Measurements from ENCODE around the gene ERN2. TPM values are rescaled to one million over a fixed set of nuclear protein-coding genes. Genes with fewer than 3 reads are reported as not detected.
"Not testable (repeated sequence)": the region's sequence is repeated elsewhere in the genome, so short reads cannot be mapped to it uniquely, and the experiment has no call there.

The ERN2 gene
- total and polyA plus RNA-seq, 2 donors from 2014 or later = not detected

DNA sequence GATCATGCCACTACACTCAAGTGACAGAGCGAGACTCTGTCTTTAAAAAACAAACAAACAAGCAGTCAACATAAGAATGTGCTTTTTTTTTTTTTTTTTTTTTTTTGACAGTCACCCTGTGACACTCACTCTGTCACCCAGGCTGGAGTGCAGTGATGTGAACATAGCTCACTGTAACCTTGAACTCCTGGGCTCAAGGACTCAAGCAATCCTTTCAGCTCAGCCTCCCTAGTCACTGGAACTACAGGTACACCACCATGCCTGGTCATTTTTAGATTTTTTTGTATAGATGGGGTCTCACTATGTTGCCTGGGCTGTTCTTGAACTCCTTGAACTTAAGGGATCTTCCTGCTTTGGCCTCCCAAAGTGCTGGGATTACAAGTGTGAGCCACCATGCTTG, 26.5 kb upstream of the ERN2 start:
- Histone ChIP-seq H3K9ac (ENCODE audit: low read length in 3 of 3) (no peak overlapping the region), H3K4me3 (ENCODE audit: low read length in 3 of 3) (no peak overlapping the region), H3K27me3 (ENCODE audit: control insufficient read depth, insufficient read depth, low read length) (no peaks in the 10 kb centered on the region), H3K4me1 (ENCODE audit: control insufficient read depth in 2 of 3, insufficient read depth in 2 of 3, low read depth in 1 of 3, low read length in 3 of 3) (no peaks in the 10 kb centered on the region), H3K27ac (ENCODE audit: low read depth in 2 of 2, low read length in 2 of 2) (no peak overlapping the region), H3K36me3 (ENCODE audit: control insufficient read depth in 2 of 3, insufficient read depth in 3 of 3, low read length in 3 of 3) (no peaks in the 10 kb centered on the region), H3K9me3 (ENCODE audit: control insufficient read depth in 2 of 3, insufficient read depth in 1 of 3, low read length in 3 of 3) (no peaks in the 10 kb centered on the region)
- DNase-seq (no peak), FAIRE-seq (no peak)
- TF ChIP-seq, protein P1, sequence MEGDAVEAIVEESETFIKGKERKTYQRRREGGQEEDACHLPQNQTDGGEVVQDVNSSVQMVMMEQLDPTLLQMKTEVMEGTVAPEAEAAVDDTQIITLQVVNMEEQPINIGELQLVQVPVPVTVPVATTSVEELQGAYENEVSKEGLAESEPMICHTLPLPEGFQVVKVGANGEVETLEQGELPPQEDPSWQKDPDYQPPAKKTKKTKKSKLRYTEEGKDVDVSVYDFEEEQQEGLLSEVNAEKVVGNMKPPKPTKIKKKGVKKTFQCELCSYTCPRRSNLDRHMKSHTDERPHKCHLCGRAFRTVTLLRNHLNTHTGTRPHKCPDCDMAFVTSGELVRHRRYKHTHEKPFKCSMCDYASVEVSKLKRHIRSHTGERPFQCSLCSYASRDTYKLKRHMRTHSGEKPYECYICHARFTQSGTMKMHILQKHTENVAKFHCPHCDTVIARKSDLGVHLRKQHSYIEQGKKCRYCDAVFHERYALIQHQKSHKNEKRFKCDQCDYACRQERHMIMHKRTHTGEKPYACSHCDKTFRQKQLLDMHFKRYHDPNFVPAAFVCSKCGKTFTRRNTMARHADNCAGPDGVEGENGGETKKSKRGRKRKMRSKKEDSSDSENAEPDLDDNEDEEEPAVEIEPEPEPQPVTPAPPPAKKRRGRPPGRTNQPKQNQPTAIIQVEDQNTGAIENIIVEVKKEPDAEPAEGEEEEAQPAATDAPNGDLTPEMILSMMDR (IDR thresholded peaks at IDR 0.05; ENCODE audit: borderline replicate concordance, extremely low read depth, insufficient read depth) = no peak
- intact Hi-C loops (cut with DNase I) = no loop called here

GRCh38 chr16:23737423-23738028, 24.5 kb upstream of the ERN2 start:
- H3K36me3 ChIP-seq (ENCODE audit: control insufficient read depth in 2 of 3, insufficient read depth in 3 of 3, low read length in 3 of 3); DNase-seq; H3K27ac ChIP-seq (ENCODE audit: low read depth in 2 of 2, low read length in 2 of 2); H3K27me3 ChIP-seq (ENCODE audit: control insufficient read depth, insufficient read depth, low read length); FAIRE-seq; H3K4me3 ChIP-seq (ENCODE audit: low read length in 3 of 3); H3K9me3 ChIP-seq (ENCODE audit: control insufficient read depth in 2 of 3, insufficient read depth in 1 of 3, low read length in 3 of 3); intact Hi-C loops (cut with DNase I); H3K4me1 ChIP-seq (ENCODE audit: control insufficient read depth in 2 of 3, insufficient read depth in 2 of 3, low read depth in 1 of 3, low read length in 3 of 3); H3K9ac ChIP-seq (ENCODE audit: low read length in 3 of 3): not testable (repeated sequence)

DNA sequence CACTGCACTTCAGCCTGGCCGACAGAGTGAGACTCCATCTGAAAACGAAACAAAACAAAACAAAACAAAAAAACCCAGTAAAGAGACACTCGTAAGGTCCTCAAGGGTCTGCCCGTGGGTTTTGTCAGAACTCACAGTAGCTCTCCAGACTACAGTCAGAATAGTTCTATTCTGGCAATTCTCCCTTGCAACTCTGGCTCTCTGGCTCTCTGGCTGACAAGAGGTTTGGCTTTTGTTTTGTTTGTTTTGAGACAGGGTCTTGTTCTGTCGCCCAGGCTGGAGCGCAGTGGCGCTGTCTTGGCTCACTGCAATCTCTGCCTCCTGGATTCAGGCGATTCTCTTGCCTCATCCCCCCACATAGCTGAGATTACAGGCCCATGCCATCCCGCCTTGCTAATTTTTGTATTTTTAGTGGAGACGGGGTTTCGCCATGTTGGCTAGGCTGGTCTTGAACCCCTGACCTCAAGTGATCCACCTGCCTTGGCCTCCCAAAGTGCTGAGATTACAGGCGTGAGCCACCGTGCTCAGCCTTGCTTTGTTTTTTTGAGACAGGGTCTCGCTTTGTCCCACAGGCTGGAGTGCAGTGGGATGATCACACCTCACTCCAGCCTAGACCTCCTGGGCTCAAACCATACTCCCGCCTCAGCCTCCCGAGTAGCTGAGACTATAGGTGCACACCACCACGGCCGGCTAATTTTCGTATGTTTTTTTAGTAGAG, 21.3 kb upstream of the ERN2 start:
- Histone ChIP-seq H3K27ac (ENCODE audit: low read depth in 2 of 2, low read length in 2 of 2) (no peak overlapping the region), H3K36me3 (ENCODE audit: control insufficient read depth in 2 of 3, insufficient read depth in 3 of 3, low read length in 3 of 3) (no peaks in the 10 kb centered on the region), H3K9ac (ENCODE audit: low read length in 3 of 3) (no peak overlapping the region), H3K4me3 (ENCODE audit: low read length in 3 of 3) (no peak overlapping the region), H3K27me3 (ENCODE audit: control insufficient read depth, insufficient read depth, low read length) (no peaks in the 10 kb centered on the region), H3K9me3 (ENCODE audit: control insufficient read depth in 2 of 3, insufficient read depth in 1 of 3, low read length in 3 of 3) (no peaks in the 10 kb centered on the region), H3K4me1 (ENCODE audit: control insufficient read depth in 2 of 3, insufficient read depth in 2 of 3, low read depth in 1 of 3, low read length in 3 of 3) (no peaks in the 10 kb centered on the region)
- no peak for DNase-seq
- FAIRE-seq = no peak
- intact Hi-C loops (cut with DNase I) = no loop called here
- TF ChIP-seq, protein P1 (IDR thresholded peaks at IDR 0.05; ENCODE audit: borderline replicate concordance, extremely low read depth, insufficient read depth) = no peak

DNA sequence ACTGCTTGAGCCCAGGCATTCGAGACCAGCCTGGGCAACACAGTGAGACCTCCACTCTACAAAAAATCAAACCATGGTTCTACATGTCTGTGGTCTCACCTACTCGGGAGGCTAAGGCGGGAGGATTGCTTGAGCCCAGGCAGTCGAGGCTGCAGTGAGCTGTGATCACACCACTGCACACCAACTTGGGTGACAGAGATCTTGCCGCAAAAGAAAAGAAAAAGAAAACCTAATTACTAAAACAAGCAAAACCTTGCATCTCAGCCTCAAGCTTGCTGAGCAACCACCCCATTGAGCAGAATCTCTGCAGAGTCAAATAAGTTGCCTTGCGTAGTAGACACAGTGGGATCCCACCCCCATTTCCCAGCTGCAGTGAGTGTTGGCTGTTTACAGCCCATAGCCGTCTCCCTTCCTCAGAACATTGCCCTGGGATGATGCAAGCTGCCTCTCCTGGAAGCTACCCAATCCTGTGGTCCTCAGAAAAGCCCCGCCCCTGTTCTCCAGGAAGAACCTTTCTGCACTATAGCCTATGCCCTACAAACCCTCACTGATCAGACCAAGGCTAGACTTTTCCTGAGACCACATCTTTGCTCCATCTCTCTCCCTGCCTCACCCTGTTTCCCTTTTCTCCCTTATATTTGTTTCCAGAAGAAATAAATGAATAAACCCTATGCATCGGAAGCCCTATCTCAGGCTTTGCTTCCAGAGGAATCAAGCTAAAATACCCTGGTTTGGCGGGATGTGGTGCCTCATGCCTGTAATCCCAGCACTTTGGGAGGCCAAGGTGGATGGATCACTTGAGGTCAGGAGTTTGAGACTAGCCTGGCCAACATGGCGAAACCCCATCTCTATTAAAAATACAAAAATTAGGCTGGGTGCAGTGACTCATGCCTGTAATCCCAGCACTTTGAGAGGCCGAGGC, 16.7 kb upstream of the ERN2 start:
- TF ChIP-seq, protein P1 (IDR thresholded peaks at IDR 0.05; ENCODE audit: borderline replicate concordance, extremely low read depth, insufficient read depth) = no peak
- H3K9ac ChIP-seq (ENCODE audit: low read length in 3 of 3) = no peak overlapping the region
- H3K27me3 ChIP-seq (ENCODE audit: control insufficient read depth, insufficient read depth, low read length) = no peaks in the 10 kb centered on the region
- no peak overlapping the region for H3K27ac ChIP-seq (ENCODE audit: low read depth in 2 of 2, low read length in 2 of 2)
- intact Hi-C loops (cut with DNase I) = no loop called here
- FAIRE-seq = no peak
- H3K36me3 ChIP-seq (ENCODE audit: control insufficient read depth in 2 of 3, insufficient read depth in 3 of 3, low read length in 3 of 3) = no peaks in the 10 kb centered on the region
- no peaks in the 10 kb centered on the region for H3K4me1 ChIP-seq (ENCODE audit: control insufficient read depth in 2 of 3, insufficient read depth in 2 of 3, low read depth in 1 of 3, low read length in 3 of 3)
- DNase-seq = no peak
- no peaks in the 10 kb centered on the region for H3K9me3 ChIP-seq (ENCODE audit: control insufficient read depth in 2 of 3, insufficient read depth in 1 of 3, low read length in 3 of 3)
- no peak overlapping the region for H3K4me3 ChIP-seq (ENCODE audit: low read length in 3 of 3)

All from kidney (tissue), 14 donors.